Islet precursor cell (in vitro differentiated cells): ENCODE data around the gene ZFYVE27.

Experiments used
- DNase-seq: peaks from one replicate; pipeline ENCODE4 v3.0.0-alpha.2; 2018

ZFYVE27 gene

GRCh38 chr10:97744405-97745035 lies 7.6 kb downstream of the ZFYVE27 start:
- DNase-seq = no peak

- no peak for DNase-seq
Observed at GRCh38 chr10:97747573-97747972, 10.6 kb downstream of the ZFYVE27 start.

- no peak for DNase-seq
Observed at GRCh38 chr10:97748116-97748515, 11.2 kb downstream of the ZFYVE27 start.

- no peak for DNase-seq
Observed at GRCh38 chr10:97752956-97753355, 16.0 kb downstream of the ZFYVE27 start.

- no peak for DNase-seq
Observed at GRCh38 chr10:97754726-97755125, 17.8 kb downstream of the ZFYVE27 start.

GRCh38 chr10:97755718-97756117 lies 18.8 kb downstream of the ZFYVE27 start:
- peak; percentile 40 for DNase-seq

GRCh38 chr10:97757471-97757870 lies 20.5 kb downstream of the ZFYVE27 start:
- no peak for DNase-seq

GRCh38 chr10:97759158-97759887 lies 22.4 kb downstream of the ZFYVE27 start:
- peak; percentile 92 for DNase-seq

- no peak for DNase-seq
Observed at GRCh38 chr10:97759946-97760345, 23.0 kb downstream of the ZFYVE27 start.

GRCh38 chr10:97760461-97761257 lies 23.7 kb downstream of the ZFYVE27 start:
- no peak for DNase-seq

GRCh38 chr10:97761331-97761865 lies 24.5 kb downstream of the ZFYVE27 start:
- no peak for DNase-seq

- DNase-seq = no peak
Observed at GRCh38 chr10:97762056-97762455, 25.1 kb downstream of the ZFYVE27 start.

- no peak for DNase-seq
Observed at GRCh38 chr10:97762816-97763215, 25.9 kb downstream of the ZFYVE27 start.

GRCh38 chr10:97763411-97763810 lies 26.5 kb downstream of the ZFYVE27 start:
- DNase-seq = no peak

GRCh38 chr10:97763947-97764346 lies 27.0 kb downstream of the ZFYVE27 start:
- DNase-seq = no peak

- DNase-seq = no peak
Observed at GRCh38 chr10:97764519-97764931, 27.6 kb downstream of the ZFYVE27 start.

GRCh38 chr10:97765201-97765600 lies 28.3 kb downstream of the ZFYVE27 start:
- DNase-seq = no peak

- DNase-seq = no peak
Observed at GRCh38 chr10:97766106-97766810, 29.3 kb downstream of the ZFYVE27 start.

- no peak for DNase-seq
Observed at GRCh38 chr10:97766996-97767924, 30.3 kb downstream of the ZFYVE27 start.

GRCh38 chr10:97768322-97769315 lies 31.7 kb downstream of the ZFYVE27 start:
- no peak for DNase-seq
